Measurements from ENCODE around the gene RAB31. TPM values are rescaled to one million over a fixed set of nuclear protein-coding genes. Genes with fewer than 3 reads are reported as not detected.
"Not testable (repeated sequence)": the region's sequence is repeated elsewhere in the genome, so short reads cannot be mapped to it uniquely, and the experiment has no call there.

RAB31 gene
- polyA plus RNA-seq, 1 donor (not counting 4 experiments of a cell fraction or from before 2014, with no cell fraction given), result 47.0 TPM

DNA sequence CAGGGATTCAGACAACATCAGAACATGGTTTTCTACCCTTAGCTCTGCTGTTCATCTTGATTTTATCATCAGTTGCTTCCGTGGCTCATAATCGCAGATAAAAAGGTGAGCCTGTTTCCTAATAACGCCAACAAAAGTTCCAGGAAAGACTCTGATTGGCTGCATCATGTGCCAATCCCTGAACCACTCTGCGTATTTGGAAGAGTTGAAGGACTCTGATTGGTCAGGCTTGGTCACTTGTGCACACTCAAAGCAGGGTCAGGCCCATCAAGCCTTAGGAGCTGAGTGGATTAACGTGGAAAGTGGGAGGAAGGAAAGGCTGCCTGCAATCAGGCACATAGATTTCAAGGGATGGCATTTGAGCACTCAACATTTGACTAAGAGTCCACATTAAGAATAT is 189.0 kb downstream of the RAB31 start:
- H3K9ac ChIP-seq (ENCODE audit: control insufficient read depth, extremely low read depth, insufficient read depth, low read length), result no peak overlapping the region
- H3K9me3 ChIP-seq (ENCODE audit: control insufficient read depth, low read depth, low read length), result no peaks in the 10 kb centered on the region
- no peak overlapping the region for H3K4me2 ChIP-seq (ENCODE audit: control insufficient read depth, extremely low read depth, insufficient read depth, low read depth, low read length)
- H3K4me1 ChIP-seq (ENCODE audit: control insufficient read depth, extremely low read depth, insufficient read depth, low read length), result peaks cover 20% of the 10 kb centered on the region
- no peak overlapping the region for H3K4me3 ChIP-seq (ENCODE audit: control insufficient read depth in 2 of 3, extremely low read depth in 1 of 3, insufficient read depth in 2 of 3, low read depth in 1 of 3, low read length in 3 of 3)
- no peaks in the 10 kb centered on the region for H3K27me3 ChIP-seq (ENCODE audit: control insufficient read depth, extremely low read depth, insufficient read depth, low read length)
- H2AFZ ChIP-seq (ENCODE audit: control insufficient read depth, low read length), result no peak overlapping the region
- H3K79me2 ChIP-seq (ENCODE audit: control insufficient read depth, insufficient read depth, low read length), result no peaks in the 10 kb centered on the region
- no peak overlapping the region for H3K27ac ChIP-seq (ENCODE audit: control insufficient read depth, insufficient read depth, low read length)
- FAIRE-seq (no peak), DNase-seq (ENCODE audit: low read depth, low spot score) (no peak)
- H3K9me1 ChIP-seq (ENCODE audit: control insufficient read depth, extremely low read depth, insufficient read depth, low read length), result no peaks in the 10 kb centered on the region
- no peaks in the 10 kb centered on the region for H3K36me3 ChIP-seq (ENCODE audit: control insufficient read depth in 2 of 2, extremely low read depth in 1 of 2, insufficient read depth in 2 of 2, low read length in 2 of 2)
- H4K20me1 ChIP-seq (ENCODE audit: control insufficient read depth, extremely low read depth, insufficient read depth, low read length), result no peaks in the 10 kb centered on the region
- no peak for TF ChIP-seq EZH2 (IDR thresholded peaks at IDR 0.05; ENCODE audit: low read length)
- dilution Hi-C loops (cut with MboI; ENCODE audit: extremely low pct_ligation_motif_present, low sequenced_read_pairs), result no loop called here

DNA sequence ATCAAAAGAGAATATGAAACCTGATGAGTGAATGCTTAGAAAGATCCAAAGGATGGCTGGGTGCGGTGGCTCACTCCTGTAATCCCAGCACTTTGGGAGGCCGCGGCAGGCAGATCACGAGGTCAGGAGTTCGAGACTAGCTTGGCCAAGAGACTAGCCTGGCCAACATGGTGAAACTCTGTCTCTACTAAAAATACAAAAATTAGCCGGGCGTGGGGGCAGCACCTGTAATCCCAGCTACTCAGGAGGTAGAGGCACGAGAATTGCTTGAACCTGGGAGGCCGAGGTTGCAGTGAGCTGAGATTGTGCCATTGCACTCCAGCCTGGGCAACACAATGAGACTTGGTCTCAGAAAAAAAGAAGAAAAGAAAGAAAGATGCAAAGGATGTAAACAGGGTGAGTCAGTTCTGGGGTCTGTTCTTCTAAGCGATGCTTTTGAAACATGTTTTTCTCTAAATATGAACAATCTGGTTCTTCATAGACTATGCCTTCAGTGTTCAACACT is 189.7 kb downstream of the RAB31 start:
- dilution Hi-C loops (cut with MboI; ENCODE audit: extremely low pct_ligation_motif_present, low sequenced_read_pairs); H3K36me3 ChIP-seq (ENCODE audit: control insufficient read depth in 2 of 2, extremely low read depth in 1 of 2, insufficient read depth in 2 of 2, low read length in 2 of 2); H3K27me3 ChIP-seq (ENCODE audit: control insufficient read depth, extremely low read depth, insufficient read depth, low read length); H3K9ac ChIP-seq (ENCODE audit: control insufficient read depth, extremely low read depth, insufficient read depth, low read length); DNase-seq (ENCODE audit: low read depth, low spot score); H4K20me1 ChIP-seq (ENCODE audit: control insufficient read depth, extremely low read depth, insufficient read depth, low read length); H3K9me1 ChIP-seq (ENCODE audit: control insufficient read depth, extremely low read depth, insufficient read depth, low read length); H3K79me2 ChIP-seq (ENCODE audit: control insufficient read depth, insufficient read depth, low read length); H3K9me3 ChIP-seq (ENCODE audit: control insufficient read depth, low read depth, low read length); H3K27ac ChIP-seq (ENCODE audit: control insufficient read depth, insufficient read depth, low read length); FAIRE-seq; H2AFZ ChIP-seq (ENCODE audit: control insufficient read depth, low read length); H3K4me3 ChIP-seq (ENCODE audit: control insufficient read depth in 2 of 3, extremely low read depth in 1 of 3, insufficient read depth in 2 of 3, low read depth in 1 of 3, low read length in 3 of 3); H3K4me2 ChIP-seq (ENCODE audit: control insufficient read depth, extremely low read depth, insufficient read depth, low read depth, low read length): not testable (repeated sequence)
- peaks cover 20% of the 10 kb centered on the region for H3K4me1 ChIP-seq (ENCODE audit: control insufficient read depth, extremely low read depth, insufficient read depth, low read length)

DNA sequence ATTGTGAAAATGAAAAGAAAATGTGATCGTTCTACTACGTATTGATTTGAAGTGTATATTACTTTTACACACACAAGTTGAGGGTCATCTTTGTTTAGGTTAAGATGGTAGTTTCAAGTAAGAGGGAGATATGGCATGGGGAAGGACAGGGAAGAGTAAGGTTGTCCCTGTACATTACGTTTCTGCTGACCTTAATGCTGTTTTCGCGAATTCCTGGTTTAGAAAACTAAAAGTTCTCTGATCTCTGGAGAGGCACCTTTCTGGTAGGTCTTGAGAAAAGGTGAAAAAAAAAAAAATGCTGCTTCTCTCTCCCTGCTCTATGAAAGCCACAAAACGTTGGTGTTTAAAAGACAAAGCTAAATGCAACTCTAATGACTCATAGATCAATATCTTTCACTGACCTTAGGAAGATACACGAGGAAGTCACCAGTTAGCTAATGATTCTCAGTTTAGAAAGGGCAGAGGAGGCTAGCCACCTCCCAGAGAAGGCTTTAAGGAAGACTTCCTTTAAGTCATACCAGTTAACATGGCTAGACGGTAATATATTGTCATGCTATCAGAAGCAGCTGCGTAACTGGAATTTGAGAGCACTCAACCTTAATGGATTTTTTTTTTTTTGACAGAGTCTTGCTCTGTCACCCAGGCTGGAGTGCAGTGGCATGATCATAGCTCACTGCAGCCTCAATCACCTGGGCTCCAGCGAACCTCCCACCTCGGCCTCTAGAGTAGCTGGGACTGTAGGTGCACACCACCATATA is 190.9 kb downstream of the RAB31 start:
- no peak overlapping the region for H3K9ac ChIP-seq (ENCODE audit: control insufficient read depth, extremely low read depth, insufficient read depth, low read length)
- FAIRE-seq, result no peak

DNA sequence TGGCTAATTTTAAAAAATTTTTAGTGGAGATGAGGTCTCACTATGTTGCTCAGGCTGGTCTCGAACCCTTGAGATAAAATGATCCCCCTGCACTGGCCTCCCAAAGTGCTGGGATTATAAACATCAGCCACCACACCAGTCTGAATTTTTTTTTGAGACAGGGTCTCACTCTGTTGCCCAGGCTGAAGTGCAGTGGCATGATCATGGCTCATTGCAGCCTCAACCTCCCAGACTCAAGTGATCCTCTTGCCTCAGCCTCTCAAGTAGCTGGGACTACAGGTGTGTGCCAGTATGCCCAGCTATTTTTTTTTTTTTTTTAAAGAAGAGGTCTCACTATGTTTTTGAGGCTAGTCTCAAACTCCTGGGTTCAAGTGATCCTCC is 191.4 kb downstream of the RAB31 start:
- H3K4me1 ChIP-seq (ENCODE audit: control insufficient read depth, extremely low read depth, insufficient read depth, low read length), result peaks cover 18% of the 10 kb centered on the region
- H3K4me3 ChIP-seq (ENCODE audit: control insufficient read depth in 2 of 3, extremely low read depth in 1 of 3, insufficient read depth in 2 of 3, low read depth in 1 of 3, low read length in 3 of 3); H3K79me2 ChIP-seq (ENCODE audit: control insufficient read depth, insufficient read depth, low read length); dilution Hi-C loops (cut with MboI; ENCODE audit: extremely low pct_ligation_motif_present, low sequenced_read_pairs); H3K36me3 ChIP-seq (ENCODE audit: control insufficient read depth in 2 of 2, extremely low read depth in 1 of 2, insufficient read depth in 2 of 2, low read length in 2 of 2); H2AFZ ChIP-seq (ENCODE audit: control insufficient read depth, low read length); H3K27ac ChIP-seq (ENCODE audit: control insufficient read depth, insufficient read depth, low read length); H3K9me3 ChIP-seq (ENCODE audit: control insufficient read depth, low read depth, low read length); H3K4me2 ChIP-seq (ENCODE audit: control insufficient read depth, extremely low read depth, insufficient read depth, low read depth, low read length); FAIRE-seq; H3K9ac ChIP-seq (ENCODE audit: control insufficient read depth, extremely low read depth, insufficient read depth, low read length); H4K20me1 ChIP-seq (ENCODE audit: control insufficient read depth, extremely low read depth, insufficient read depth, low read length); H3K27me3 ChIP-seq (ENCODE audit: control insufficient read depth, extremely low read depth, insufficient read depth, low read length); DNase-seq (ENCODE audit: low read depth, low spot score); H3K9me1 ChIP-seq (ENCODE audit: control insufficient read depth, extremely low read depth, insufficient read depth, low read length): not testable (repeated sequence)

More for the DNA sequence above, 190.9 kb downstream of the RAB31 start:
- Histone ChIP-seq H3K9me1 (ENCODE audit: control insufficient read depth, extremely low read depth, insufficient read depth, low read length) (no peaks in the 10 kb centered on the region), H3K4me3 (ENCODE audit: control insufficient read depth in 2 of 3, extremely low read depth in 1 of 3, insufficient read depth in 2 of 3, low read depth in 1 of 3, low read length in 3 of 3) (no peak overlapping the region), H3K27me3 (ENCODE audit: control insufficient read depth, extremely low read depth, insufficient read depth, low read length) (no peaks in the 10 kb centered on the region), H4K20me1 (ENCODE audit: control insufficient read depth, extremely low read depth, insufficient read depth, low read length) (no peaks in the 10 kb centered on the region), H3K9me3 (ENCODE audit: control insufficient read depth, low read depth, low read length) (no peaks in the 10 kb centered on the region), H3K4me1 (ENCODE audit: control insufficient read depth, extremely low read depth, insufficient read depth, low read length) (peaks cover 20% of the 10 kb centered on the region), H3K27ac (ENCODE audit: control insufficient read depth, insufficient read depth, low read length) (no peak overlapping the region), H3K36me3 (ENCODE audit: control insufficient read depth in 2 of 2, extremely low read depth in 1 of 2, insufficient read depth in 2 of 2, low read length in 2 of 2) (no peaks in the 10 kb centered on the region), H2AFZ (ENCODE audit: control insufficient read depth, low read length) (no peak overlapping the region), H3K79me2 (ENCODE audit: control insufficient read depth, insufficient read depth, low read length) (no peaks in the 10 kb centered on the region), H3K4me2 (ENCODE audit: control insufficient read depth, extremely low read depth, insufficient read depth, low read depth, low read length) (no peak overlapping the region)
- DNase-seq (ENCODE audit: low read depth, low spot score), result no peak
- TF ChIP-seq CTCF (optimal IDR thresholded peaks at IDR 0.05 in 1 of 3, IDR thresholded peaks at IDR 0.05 in 1 of 3, conservative IDR thresholded peaks at IDR 0.05 in 1 of 3; ENCODE audit: extremely low read depth in 1 of 3, insufficient read depth in 2 of 3, low read length in 3 of 3) (no peak), EZH2 (IDR thresholded peaks at IDR 0.05; ENCODE audit: low read length) (no peak)
- dilution Hi-C loops (cut with MboI; ENCODE audit: extremely low pct_ligation_motif_present, low sequenced_read_pairs), result no loop called here

All from keratinocyte (primary cell).